GM19035 (cell line): ENCODE data around the gene SLC16A10.
"Not testable (repeated sequence)": the region's sequence is repeated elsewhere in the genome, so short reads cannot be mapped to it uniquely, and the experiment has no call there.

ENCODE experiments used
- ATAC-seq: cut with Tn5 transposase; IDR thresholded peaks from one replicate; pipeline ENCODE4 v1.9.1; 2021; ENCODE audit not compliant: unreplicated experiment

The SLC16A10 gene

DNA sequence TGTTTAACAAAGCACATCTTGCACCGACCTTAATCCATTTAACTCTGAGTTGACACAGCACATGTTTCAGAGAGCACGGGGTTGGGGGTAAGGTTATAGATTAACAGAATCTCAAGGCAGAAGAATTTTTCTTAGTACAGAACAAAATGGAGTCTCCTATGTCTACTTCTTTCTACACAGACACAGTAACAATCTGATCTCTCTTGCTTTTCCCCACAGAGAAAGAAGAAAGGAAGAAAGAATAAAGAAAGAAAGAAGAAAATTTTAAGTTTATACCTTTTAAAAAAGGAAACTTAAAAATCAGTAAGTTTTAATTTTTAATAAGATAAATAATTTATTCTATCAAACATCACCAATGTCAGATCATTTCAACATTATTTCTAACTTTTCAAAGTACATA, 168.5 kb downstream of the SLC16A10 start:
- not testable (repeated sequence) for ATAC-seq

DNA sequence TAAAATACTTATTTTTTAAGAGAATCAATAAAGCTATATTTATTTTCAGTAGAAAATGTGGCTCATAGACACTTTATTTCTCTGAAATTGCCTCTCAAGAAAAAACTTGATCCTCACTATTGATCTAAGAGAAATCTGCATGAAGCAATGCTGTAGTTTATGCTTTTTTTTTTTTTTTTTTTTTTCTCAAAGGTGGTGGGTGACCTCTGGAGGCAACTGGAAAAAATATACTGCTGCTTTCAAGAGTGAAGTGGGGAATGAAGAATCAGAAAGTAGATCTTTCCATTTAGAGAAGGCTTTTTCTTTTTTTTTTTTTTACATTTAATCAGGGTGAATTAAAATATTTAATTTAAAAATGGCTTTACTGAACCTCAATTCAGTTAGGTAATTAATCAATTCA, 169.3 kb downstream of the SLC16A10 start:
- ATAC-seq: no peak

DNA sequence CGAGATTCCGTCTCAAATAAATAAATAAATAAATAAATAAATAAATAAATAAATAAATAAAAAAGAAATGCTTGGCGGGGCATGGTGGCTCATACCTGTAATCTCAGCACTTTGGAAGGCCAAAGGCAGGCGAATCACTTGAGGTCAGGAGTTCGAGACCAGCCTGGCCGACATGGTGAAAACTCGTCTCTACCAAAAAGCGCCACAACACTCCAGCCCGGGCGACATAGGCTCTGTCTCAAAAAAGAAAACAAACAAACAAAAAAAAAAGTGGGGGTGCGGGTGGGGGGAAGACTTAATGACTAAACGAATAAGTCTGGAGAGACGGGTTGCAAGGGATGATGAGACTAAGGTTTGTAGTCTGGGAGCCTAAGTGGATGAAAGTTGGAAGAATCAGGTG, 170.7 kb downstream of the SLC16A10 start:
- ATAC-seq: no peak

DNA sequence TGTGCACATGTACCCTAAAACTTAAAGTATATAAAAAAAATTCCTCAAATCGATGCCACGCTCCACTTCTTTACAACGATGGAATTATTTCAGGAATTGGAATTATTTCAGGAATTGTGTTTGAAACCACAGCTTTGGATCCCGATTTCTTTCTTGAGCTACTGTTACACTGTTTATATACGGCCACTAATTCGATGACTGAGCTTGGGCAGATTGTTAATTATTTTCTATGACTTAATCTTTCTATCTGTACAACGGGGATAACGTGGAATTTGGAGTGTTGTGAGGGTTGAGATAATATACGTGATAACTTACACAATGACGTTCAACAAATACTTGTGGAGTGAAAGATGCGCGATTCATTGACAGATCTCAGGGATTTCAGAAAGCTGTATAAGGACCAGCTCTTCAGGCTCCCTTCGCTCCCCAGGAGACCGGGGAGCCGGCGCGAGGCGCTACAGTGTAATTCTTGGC, 171.3 kb downstream of the SLC16A10 start:
- ATAC-seq: no peak

DNA sequence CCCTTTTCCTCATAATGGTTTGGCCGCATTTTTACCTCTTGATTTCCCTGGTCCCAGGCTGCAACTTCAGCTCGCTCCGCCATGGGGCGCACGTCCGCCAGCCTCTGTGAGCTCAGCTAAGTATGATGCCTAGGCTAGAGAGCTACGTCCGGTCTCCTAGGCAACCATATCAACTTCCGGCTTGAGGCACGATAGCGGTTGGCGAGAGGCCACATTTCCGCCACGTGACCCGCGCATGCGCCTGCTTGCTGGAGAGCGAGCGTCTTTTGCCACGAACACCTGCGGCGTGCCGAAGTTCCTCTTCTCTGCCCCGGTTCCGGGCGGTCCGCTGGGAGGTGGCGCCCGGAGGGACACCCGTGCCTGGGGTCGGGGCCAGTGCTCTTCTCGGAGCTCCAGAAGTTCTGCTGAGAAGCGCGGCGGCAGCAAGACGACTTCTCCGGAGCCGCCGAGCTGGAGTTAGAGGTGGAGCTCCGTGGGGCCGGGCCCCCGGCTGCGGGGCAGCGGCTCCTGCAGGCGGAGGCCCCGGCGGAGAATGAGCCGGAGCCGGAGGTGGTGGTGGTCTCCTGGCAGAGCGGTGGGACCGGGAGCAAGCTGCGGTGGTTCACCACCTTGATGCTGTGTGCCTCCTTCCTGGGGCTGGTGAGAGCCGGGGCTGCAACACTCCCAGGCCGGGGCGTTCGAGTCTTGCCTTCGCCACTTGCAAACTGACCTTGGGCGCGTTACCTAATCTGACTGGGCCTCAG, 172.0 kb downstream of the SLC16A10 start:
- ATAC-seq: peak; percentile 99

DNA sequence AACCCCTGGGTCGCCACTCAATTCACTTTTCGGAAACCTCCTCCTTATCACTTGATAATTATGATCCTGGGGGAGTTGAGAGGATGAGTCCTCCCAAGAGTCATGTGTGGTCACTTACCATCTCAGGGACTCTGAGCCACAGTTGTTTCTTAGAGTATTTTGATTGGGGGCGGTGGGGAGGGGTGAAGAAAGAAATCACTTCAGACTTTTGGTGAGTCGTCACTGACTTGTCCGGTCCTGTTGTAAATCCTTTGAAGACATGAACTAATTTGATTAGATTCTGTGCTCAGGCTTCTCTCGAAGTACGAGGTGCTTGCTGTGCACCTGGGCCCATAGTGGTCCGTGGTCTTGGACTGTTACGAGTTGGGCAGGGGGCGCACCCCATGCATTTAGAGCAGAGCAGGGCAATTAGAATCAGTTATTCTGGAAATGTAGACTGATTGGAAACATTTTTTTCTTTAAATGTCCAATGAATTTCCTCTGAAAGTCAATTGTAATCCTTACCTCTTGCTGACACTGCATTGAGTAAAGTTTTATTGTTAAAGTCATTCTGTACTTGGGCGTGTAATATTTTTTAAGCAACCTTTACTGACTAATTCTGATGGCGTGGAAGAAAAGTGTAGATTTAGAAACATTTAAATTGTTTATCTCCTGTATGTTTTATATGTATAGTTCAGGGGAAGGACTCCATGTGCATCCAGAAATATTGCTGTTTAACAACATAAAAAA, 173.4 kb downstream of the SLC16A10 start:
- ATAC-seq: no peak

DNA sequence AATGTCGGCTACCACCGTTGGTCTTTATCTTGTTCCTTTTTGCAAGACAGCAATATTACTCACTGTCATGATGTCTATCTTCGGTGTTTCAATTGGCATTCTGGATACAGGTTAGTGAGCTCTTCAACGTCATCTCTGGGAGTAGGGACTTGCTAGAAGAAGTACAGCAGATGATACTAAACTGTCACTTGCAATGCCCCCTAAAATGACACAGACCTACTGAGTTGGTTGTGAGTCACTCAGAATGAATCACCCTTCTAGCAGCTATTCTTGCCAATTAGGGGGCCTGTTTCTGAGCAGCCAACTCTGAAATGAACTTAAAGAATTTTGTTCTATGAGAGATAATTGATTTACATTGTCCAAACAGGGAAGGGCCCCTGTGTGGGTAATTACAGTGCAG, 176.5 kb downstream of the SLC16A10 start:
- ATAC-seq: no peak

DNA sequence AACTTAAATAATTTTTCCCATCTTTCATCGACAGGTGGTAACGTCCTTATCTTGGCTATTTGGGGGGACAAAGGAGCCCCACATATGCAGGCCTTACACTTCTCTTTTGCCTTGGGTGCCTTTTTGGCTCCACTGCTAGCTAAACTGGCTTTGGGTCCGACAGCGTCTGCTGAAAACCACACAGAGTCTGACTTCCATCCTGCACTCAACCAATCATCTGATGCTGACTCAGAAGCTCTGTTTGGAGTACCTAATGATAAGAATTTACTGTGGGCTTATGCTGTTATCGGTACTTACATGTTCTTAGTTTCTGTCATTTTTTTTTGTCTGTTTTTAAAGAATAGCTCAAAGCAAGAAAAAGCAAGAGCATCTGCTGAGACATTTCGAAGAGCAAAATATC, 178.5 kb downstream of the SLC16A10 start:
- ATAC-seq: no peak

DNA sequence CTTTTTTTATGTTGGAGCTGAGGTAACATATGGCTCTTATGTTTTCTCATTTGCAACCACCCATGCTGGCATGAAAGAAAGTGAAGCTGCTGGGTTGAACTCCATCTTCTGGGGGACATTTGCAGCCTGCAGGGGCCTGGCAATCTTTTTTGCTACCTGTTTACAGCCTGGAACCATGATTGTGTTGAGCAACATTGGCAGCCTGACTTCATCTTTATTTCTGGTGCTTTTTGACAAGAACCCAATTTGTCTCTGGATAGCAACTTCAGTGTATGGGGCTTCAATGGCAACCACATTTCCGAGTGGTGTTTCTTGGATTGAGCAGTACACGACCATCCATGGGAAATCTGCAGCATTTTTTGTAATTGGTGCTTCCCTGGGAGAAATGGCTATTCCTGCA, 179.0 kb downstream of the SLC16A10 start:
- ATAC-seq: no peak

DNA sequence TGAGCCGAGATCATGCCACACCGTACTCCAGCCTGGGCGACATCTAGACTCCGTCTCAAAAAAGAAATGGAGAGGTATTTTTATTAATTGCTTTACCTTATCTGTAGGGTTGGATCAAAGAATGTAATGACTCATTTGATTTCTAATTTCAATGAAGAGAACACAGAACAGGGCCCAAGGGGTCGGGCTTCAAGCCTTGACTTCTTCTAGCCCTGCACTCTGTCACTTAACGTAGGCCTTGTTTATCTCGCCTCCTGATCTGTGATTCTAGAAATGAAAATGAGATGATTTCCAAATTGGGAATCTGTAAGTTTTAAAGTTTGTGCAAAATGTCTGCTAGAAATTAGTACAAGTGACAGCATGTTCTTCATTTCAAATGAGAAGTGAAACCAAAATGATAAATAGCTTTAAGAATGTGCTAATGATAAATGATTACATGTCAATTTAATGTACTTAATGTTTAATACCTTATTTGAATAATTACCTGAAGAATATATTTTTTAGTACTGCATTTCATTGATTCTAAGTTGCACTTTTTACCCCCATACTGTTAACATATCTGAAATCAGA, 180.5 kb downstream of the SLC16A10 start:
- ATAC-seq: no peak

DNA sequence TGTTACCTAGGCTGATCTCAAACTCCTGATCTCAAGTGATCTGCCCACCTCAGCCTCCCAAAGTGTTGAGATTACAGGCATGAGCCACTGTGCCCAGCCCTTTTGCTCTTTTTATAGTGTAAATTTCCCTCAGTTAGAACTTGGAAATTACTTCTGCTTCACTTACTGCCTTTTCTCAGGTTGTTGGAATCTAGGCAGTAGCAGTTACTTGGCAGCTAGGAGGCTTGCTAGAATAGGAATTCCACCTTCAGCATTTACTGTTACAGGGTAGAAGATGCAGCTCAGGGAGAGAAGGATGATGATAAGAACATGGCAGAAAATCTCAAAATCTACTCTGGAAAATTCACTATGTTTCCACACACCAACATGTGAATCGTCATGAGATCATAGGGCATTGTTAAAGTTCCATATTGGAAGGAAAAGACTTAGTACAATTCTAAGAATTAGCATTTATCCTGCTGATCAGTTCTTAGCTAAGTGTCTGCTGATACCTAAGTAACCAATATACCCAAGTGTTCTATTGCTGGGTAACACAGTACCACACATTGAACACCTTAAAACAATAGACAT, 182.2 kb downstream of the SLC16A10 start:
- no peak for ATAC-seq

DNA sequence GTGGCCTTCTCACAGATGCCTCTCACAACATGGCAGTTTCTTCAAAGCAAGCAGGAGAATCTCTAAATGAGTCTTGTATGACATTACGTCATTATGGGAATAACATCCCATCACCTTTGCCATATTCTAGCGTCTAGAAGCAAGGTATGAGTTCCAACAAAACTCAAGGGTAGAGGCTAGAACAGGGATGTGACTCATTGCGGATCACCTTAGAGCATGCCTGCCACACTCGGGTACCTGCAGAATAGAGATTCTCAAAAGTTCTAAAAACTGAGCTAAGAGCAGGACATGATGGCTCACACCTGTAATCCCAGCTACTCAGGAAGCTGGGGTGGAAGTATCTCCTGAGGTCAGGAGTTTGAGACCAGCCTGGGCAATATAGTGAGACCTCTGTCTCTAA, 182.8 kb downstream of the SLC16A10 start:
- no peak for ATAC-seq

DNA sequence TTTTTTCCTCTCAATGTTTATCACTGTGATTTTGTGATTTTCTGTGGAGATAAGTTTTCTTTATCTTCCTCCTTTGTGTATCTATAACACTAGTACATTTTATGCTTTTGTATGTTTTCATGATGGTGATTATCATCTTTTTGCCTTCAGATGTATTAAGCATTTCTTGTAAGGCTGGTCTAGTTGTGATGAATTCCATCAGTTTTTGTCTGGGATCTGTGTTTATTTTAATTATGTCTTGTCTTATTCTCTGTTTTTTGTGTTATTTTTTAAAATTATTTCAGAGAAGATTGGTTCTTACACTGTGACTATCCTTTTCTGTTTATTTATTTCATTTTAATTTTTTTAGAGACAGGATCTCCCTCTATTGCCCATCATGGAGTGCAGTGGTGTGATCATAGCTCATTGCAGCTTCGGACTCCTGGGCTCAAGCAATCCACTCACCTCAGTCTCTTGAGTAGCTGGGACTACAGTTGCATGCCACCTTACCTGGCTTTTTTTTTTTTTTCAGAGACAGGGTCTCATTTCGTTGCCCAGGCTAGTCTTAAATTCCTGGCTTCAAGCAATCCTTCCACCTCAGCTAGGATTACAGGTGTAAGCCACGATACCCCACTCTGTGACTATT, 187.4 kb downstream of the SLC16A10 start:
- ATAC-seq: no peak

DNA sequence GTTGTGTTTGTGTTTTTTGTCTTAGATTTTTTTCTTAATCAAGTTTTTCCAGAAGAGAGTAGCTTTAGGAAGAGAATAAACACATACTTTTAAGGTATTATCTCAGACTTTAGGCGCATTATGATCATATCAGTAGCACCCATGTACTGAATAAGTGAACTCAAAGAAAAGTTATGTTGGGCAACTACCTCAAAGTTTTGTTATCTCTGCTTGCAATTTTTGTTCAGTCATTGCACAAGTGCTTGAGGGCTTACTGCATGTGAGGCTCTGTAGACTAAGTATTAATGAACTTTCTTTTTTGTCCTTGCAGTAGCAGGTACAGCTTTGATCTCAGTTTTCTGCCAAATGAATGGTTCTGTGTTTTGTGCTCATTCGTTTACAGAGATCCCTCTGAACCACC, 189.0 kb downstream of the SLC16A10 start:
- ATAC-seq: no peak

DNA sequence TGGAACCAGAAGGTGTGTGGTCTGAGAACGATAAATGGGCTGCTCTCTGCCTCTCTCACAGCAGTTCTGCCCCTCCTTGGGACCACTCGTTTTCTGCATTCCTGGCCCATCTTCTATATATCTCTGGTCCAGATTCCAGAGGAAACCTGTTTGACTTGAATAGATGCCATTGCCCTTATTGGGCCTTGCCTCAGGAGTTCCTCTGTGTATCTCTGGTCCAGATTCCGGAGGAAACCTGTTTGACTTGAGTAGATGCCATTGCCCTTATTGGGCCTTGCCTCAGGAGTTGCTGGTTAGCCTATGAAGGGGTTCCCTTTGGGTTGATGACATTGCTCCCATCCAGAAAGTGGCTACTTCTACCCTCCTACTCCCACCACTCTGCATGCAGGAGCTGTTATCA, 189.4 kb downstream of the SLC16A10 start:
- ATAC-seq: no peak

DNA sequence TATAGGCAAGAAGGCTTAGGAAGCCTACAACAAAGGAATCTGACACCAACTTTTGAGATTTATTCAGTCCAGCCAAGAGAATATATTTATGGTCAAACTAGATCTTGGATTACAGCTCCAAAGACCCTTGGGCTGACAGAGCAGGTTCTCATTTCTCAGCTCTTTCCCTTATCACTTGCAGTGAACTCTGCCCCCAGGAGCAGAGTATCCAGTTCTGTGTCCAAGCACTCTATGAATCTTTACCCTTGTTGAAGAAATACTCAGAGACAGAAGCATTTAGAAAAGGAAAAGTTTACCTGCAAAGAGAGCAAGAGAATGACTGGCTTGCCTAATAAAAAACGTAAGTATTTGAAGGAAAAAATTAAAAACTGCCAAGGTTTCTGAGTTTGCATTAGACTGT, 190.5 kb downstream of the SLC16A10 start:
- no peak for ATAC-seq

DNA sequence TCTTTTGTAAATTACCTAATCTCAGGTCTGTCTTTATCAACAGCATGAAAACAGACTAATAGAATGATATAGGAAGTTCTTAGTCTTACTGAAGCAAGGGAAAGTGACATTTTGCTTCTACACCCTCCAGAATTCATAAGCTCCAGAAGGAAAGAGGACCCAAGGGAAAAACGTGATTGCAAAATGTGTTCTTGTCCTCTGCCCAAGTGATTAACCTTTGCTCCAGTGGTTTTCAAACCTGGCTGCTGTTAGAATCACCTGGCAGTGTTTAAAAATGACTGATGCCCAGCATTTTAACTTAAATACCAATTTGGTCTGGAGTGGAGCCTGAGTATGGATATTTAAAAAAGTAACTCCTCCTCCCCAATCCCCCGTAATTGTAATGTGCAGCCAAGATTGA, 191.4 kb downstream of the SLC16A10 start:
- no peak for ATAC-seq

DNA sequence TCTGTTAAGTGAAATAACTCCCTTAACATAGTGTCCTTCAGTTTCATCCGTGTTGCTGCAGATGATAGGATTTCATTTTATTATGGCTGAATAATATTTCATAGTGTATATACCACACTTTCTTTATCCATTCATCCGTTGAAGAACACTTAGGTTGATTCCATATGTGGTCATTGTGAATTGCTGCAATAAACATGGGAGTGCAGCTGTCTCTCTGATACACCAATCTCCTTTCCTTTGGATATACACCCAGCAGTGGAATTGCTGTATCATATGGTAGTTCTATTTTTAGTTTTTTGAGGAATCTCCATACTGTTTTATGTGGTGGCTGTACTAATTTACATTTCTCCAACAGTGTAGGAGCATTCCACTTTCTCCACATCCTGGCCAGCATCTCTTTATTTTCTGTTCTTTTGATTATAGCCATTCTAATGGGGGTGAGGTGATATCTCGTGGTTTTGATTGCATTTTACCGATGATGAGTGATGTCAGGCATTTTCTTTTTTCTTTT, 193.2 kb downstream of the SLC16A10 start:
- no peak for ATAC-seq
